NCI-H2029 treated with DMSO at 0.1 percent for 48 hours (cell line): Measurements from ENCODE around the gene TBC1D3D.
"Not testable (repeated sequence)": the region's sequence is repeated elsewhere in the genome, so short reads cannot be mapped to it uniquely, and the experiment has no call there.

Experiments used
- DNase-seq: peaks from one replicate; lab custom pipeline; 2025; lab: John Stamatoyannopoulos, UW

Gene TBC1D3D

DNA sequence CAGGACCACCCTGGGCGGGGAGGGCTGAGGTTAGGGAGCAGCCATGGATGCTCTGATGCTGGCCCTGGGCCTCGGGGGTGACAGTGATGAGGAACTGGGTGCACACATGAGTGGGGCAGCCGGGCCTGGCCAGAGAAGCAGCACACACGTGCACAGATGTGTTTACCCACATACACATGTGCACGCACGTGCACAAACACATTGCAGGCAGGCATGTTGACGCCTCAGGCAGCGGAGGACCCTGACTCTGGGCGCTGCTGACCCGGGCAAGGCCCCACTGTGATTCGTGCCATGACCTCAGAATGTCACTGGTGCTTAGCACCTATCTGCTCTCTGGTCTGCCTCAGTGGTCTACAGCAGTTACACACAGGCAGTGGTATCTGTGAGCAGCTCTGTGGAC is at the start of gene TBC1D3D:
TBC1D3D (plus strand) TSS at position 301 of the 400 bp plus-strand sequence. CDS start 1,585 bp downstream, outside the sequence.
- not testable (repeated sequence) for DNase-seq

- not testable (repeated sequence) for DNase-seq
Measured at GRCh38 chr17:37988960-37989359, 14.8 kb upstream of the TBC1D3D start, which contains the start of gene TBC1D3L. Gene TBC1D3L, minus strand, starts transcription at chr17:37989060. Its CDS starts 1,540 bp downstream, at chr17:37987520.
